Glomerular endothelial cell (primary cell): ENCODE measurements around the gene SDS. TPM values are rescaled to one million over a fixed set of nuclear protein-coding genes. Genes with fewer than 3 reads are reported as not detected.

ENCODE experiments used
- DNase-seq: peaks from one replicate; pipeline ENCODE4 v3.0.0-alpha.2; 2011; ENCODE audit warnings: low read depth, low spot score; ENCODE audit errors: extremely low read depth
- total RNA-seq: library from RNA; depleted of rRNA; stranded (reverse); fragments of >200 nt; gene quantifications from 2 replicates; pipeline ENCODE4 v1.2.3, GENCODE V29; 2015

Gene SDS
- total RNA-seq, 1 donor from 2014 or later, result not detected

DNA sequence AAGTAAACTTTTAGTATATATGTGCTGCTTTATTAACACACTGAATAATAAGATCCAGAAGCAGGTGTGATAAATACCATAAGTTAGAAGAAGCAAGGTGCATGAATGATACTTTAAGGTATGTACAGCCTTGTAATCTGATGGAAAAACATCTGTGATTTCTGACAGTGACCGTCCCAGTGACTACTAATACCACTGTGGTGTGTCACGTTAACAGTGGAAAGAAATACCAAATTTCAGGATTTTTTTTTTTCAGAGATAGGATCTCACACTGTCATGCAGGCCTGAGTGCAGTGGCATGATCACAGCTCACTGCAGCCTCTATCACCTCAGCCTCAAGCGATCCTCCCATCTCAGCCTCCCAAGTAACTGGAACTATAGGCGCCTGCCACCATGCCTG is 21.5 kb downstream of the SDS start:
- DNase-seq, result no peak

DNA sequence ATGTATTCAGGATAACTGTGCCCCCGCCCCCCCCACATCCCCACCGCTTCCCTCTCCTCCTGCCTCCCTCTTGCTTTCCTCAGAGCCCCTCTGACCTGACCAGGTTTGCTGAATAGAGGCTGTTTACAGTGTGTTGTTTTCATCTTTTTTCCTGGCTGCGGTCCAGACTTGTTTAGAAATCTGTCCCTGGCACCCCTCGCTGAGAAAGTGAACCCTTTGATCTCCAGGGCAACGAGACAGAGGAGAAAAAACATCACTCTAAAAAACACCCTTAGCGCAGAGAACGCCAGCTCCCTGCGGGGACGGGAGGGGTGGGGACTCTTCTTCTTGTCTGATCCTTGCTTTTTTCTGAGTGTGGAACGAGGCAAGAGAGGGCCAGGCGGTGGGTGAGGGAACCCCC is 22.5 kb downstream of the SDS start:
- no peak for DNase-seq

DNA sequence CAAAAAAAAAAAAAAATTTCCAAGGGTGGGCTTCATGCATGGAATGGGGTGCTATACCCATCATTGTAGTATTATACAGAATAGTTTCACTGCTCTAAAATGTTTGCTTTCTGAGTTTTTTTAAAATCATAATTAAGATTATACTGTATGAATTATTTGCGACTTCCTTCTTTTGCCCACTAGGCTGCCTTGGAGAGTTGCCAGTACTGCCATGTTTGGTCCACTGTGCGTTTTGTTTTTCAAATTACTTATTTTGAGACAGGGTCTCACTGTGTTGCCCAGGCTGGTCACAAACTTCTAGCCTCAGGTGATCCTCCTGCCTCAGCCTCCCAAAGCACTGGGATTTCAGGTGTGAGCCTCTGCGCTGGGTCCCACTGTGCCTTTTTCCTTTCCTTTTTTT is 25.4 kb downstream of the SDS start:
- DNase-seq, result no peak

DNA sequence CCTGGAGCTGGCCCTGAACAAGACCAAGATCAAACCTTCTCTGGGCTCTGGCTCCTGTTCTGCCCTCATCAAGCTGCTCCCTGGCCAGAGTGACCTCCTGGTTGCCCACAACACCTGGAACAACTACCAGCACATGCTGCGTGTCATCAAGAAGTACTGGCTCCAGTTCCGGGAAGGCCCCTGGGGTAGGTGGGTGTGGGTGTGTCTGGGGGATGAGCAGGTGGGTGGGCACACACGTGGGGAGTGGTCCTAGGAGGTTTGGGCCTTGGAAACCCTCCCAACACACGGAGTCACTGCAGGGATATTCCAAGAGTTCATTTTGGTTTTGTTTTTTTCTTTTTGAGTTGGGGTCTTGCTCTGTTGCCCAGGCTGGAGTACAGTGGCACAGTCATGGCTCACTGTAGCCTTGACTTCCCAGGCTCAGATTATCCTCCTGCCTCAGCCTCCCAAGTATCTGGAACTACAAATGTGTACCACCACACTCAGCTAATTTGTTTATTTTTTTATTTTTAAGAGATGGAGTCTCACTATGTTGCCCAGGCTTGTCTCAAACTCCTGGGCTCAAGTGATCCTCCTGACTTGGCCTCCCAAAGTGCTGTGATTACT is 28.8 kb downstream of the SDS start:
- DNase-seq, result no peak

DNA sequence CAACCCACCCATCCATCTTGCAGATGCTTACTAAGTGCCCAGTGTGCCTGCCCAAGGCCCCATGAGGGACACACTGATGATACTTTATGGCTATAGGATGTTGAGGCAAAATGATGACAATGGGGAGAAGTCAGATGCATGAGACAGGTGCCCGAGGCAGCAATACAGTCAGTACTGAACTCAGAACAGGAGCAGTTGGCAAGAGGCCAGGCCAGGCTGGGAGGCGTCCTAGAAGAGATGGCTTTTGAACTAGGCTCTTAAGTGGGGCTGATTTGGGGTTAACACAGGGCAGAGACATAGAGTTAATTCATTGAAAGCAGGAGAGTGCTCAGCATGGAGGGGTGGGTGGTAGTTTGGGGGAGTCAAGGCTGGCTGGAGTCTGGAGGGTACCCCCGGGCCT is 29.7 kb downstream of the SDS start:
- DNase-seq, result no peak

DNA sequence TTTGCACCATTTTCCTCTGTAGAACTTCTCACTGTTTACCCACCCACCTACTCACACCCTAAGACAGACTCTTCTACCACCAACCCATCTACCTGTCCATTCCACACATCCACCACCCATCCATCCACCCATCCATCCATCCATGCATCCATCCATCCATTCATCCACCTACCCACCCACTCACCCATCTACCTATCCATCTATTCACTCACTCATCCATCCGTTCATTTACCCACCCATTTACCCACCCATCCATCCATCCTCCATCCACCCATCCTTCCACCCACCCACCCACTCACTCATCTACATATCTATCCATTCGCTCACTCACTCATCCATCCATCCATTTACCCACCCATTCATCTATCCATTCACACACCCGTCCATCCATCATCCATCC is 30.2 kb downstream of the SDS start:
- no peak for DNase-seq

DNA sequence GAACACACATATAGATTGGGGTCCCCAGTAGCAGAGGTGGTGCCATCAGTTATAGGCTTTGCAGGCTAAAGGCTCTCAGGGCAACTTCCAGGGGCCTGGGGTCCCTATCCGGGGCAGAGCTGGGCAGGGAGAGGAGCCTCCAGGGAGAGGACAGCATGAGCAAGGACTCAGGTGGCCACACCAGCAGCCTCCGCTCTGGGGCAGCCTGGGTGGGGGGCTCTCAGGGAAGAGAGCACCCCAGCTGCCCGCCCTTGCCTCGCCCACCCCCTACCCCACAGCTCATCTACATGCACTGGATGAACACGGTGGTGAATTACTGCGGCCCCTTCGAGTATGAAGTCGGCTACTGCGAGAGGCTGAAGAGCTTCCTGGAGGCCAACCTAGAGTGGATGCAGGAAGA is 31.3 kb downstream of the SDS start:
- no peak for DNase-seq

DNA sequence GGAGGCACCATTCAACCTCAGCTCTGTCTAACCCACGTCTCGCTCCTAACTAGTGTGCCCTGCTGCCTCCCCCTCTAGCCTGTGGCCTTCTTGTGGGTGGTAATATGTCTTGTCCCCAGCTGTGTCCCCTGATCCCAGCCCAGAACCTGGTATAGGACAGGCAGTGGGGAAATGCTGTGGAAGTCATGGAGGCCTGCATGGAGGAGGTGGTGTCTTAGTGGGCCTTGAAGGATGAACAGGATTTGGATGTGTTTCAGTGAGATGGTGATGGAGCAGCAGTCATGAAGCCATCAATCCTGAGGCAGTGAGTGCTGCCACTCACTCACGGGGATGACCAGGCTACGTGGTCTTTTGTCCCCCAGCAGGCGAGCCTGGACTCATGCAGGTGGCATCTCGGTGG is 31.9 kb downstream of the SDS start:
- no peak for DNase-seq

DNA sequence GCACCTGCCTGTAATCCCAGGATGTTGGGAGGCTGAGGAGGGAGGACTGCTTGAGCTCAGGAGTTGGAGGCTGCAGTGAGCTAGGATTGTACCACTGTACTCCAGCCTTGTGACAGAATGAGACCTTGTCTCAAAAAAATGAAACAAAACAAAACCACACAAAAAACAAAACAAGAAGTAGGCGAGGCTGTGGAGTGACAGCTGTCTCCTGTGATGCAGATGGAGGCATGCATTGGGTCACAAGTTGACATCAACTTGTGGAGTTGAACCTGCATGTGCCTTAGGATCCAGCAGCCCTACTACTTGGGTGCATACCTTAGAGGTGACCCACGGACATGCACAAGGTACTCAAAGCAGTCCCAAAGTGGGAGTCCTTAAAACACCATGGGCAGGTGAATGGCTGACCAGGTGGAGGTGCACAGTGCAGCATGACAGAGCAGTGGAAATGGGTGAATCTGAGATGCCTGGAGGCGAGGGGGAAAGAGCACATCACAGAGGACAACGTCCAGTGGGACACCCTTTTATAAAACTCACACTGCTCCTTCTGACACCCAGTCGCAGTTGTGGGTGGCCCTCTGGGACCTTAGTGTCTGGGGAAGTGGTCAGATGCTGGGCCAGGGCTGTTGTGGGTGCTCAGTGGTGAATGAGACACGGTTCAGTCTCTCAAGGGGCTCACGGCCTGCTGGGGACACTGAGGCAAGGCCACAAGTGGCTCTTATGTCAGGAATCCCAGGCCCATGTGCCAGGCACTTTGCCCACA is 32.6 kb downstream of the SDS start:
- no peak for DNase-seq

DNA sequence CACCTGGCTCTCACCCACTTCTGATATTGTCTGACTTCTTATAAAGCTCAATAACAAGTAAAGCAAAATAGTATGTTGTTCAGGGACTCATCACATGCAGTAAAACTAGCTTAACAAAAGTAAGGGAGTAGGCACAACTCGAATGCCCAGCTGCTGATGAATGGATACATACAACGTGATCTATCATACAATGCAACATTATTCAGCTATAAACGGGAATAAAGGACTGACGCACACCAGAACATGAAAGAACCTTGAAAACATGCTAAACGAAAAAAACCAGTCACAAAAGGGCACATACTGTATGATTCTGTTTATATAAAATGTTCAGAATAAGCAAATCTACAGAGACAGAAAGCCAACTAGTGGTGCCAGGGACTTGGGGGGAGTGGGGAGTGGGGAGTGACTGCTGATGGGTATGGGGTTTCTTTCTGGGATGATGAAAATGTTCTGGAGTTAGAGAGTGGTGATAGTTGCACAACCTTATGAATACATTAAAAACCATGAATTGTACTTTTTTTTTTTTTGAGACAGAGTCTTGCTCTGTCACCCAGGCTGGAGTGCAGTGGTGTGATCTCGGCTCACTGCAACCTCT is 34.2 kb downstream of the SDS start:
- no peak for DNase-seq

DNA sequence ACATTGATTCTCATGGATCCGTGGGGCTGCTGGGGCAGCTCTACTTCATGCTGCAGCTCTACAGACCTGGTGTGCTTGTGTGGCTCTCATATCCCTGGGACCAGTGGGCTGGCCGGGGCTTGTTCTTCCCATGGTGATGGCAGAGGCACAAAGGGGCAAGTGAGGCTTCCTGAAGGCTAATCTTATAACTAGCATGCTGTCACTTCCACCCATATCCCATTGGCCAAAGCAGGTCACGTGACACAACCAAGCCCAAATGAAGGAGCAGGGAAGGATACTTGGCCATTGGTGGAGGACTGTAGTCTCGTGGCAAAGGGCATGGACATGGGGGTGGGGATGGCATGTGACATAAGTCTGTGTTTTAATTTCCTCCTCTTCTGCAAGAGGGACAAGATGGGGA is 35.4 kb downstream of the SDS start:
- DNase-seq, result no peak

DNA sequence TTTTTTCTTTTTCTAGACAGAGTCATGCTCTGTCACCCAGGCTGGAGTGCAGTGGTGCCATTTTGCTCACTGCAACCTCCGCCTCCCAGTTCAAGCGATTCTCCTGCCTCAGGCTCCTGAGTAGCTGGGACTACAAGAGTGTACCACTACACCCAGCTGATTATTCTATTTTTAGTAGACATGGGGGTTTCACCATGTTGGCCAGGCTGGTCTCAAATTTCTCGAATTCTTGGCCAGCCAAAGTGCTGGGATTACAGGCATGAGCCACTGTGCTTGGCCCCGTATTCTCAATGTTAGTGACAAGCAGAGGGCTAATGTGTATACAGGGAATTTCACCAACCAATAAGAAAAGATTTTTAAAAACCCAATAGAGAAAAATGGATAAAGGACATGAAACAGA is 36.9 kb downstream of the SDS start:
- DNase-seq, result no peak

DNA sequence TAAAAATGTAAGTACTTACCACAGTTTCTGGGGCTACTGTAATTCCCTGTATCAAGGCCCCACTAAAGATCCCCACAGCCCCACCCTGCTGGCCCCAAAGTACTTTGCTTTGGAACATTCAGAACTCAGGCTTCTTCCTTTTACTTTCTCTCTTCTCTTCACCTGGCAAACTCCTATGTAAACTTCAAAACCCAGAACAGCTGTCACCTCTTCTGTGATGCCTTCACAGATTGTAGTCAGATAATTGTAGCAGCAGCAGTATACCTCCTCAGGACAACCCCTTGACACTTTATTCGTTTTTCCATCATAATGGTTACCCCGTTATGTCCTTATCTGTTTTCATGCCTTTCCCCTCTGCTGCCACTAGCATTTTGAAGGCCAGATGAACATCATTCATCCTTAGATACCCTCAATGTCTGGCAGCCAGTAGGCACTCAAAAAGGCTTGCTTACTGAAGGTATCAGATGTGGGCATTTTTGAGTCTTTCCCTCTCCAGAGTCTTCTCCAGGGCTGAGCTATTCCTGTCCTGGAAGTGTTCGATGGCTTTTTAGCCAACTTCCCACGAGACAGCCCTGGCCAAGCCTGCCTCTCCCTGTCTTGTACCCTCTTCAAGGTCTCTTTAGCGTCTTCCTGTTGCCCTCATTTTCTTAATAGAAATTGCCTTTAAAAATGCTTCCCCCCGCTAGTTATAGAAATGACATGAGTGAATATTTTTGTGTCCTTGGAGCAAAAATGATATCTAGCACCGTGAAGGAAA is 37.9 kb downstream of the SDS start:
- DNase-seq, result no peak

DNA sequence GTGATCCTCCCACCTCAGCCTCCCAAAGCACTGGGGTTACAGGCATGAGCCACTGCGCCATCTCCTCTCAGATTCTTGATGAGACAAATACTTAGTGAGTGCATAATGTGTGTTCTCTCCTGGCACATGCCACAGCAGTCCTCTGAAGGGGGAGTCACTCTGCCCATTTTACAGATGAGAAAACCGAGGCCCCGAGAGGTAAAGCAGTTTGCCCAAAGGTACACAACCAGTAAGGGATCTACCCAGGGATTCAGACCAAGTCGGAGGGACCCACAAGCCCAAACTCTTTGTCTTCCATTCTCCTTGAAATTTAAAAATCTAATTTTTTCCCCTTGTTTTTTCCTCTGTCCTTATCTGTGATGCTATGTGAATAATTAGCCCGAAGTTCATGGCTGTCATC is 39.0 kb downstream of the SDS start:
- DNase-seq, result no peak

DNA sequence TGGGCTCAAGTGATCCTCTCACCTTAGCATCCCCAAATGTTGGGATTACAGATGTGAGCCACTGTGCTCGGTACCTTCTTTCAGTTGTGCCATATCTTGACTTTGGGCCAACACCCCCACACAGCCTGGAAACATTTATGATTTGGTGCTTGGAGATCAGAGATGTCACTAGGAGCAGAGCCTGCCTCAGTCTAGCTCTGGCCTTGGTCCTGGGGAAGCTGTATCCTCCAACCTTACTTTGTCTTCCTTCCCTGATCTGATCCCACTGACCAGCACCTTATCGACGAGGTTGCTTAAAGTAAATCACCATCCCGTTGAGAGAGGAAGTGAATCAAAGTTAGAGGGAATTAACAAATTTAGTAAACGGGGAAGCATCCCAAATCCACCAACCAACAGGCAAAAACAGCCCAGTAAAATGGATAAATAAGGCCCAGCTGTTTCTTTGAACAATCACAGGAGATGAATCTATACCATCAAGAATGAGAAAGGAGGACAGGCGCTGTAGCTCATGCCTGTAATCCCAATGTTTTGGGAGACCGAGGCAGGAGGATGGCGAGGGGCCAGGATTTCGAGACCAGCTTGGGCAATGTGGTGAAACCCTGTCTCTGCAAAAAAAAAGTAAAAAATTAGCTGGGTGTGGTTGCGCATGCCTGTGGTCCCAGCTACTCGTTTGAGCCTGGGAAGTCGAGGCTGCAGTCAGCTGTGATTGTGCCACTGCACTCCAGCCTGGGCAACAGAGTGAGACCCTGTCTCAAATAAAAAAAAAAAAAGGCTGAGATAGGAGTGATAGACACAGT is 41.9 kb downstream of the SDS start:
- no peak for DNase-seq

DNA sequence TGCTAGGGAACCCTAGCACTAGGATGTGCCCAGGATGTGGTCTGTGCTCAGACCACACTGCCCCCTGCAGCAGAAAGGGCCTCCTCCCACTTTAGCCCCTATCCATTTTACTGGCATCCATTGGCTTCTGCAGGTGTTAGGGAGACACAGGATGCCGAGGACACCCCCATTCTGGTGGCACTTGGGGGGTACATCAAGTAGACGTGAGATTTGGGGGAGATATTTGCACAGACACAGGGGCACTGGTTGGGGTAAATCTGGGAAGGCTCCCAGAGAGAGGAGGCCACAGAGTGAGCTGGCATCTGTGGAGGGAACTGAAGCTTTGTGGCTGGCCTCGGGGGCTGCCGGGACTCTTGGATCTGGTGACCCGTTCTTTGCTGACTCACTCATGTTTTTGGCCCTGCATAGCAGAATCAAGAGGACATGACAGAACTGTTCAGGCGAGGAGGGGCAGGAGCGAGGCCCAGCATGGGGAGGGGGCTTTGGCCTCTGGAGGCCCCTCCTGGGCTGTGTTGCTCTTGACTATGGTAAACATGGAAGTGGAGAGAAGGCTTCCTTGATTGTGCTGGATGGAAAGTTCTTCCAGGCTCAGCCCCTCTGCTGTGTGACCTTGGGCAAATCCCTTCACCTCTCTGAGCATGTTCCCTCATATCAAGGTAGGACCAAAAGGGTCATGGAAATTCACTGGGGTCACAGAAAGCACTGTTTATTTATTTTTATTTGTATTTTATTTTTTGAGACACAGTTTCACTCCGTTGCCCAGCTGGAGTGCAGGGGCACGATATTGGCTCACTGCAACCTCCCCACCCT is 43.5 kb downstream of the SDS start:
- DNase-seq, result no peak

DNA sequence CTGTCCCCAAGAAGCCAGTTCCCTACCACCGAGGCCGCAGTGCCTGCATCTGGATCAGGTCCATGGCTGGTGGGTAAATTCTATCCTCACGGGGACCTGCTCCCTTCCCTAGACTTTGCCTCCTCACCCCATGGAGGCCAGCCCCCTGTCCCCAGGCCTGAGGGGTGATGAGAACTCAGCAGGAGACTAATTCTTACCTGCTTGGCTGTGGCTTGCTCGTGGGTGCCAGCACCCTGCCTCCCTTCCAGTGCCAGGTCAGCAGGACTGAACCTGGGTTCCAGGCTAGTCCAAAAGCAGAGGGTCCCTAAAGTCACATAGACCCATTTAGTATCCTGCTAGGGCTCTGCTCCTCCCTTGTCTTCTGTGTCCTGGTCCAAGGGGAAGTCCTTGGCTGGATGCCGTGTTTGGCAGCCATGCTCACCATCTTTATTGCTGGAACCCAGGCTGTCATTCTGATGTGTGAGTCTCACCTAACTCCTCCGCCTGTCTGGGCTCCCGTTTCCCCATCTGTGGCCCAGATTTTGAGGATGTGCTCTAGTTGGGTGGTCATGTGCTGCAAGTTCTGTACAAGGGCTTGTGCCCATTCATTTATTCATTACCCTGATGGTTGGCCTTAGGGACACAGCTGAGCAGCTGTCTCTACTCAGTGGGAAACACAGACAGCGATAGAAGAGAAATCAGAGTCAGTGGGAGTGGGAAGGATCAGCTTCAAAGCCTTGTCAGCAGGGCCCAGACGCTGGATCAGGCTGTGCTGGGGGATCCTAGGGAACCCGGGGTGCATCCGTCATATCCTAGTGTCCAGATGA is 44.4 kb downstream of the SDS start:
- DNase-seq, result no peak

DNA sequence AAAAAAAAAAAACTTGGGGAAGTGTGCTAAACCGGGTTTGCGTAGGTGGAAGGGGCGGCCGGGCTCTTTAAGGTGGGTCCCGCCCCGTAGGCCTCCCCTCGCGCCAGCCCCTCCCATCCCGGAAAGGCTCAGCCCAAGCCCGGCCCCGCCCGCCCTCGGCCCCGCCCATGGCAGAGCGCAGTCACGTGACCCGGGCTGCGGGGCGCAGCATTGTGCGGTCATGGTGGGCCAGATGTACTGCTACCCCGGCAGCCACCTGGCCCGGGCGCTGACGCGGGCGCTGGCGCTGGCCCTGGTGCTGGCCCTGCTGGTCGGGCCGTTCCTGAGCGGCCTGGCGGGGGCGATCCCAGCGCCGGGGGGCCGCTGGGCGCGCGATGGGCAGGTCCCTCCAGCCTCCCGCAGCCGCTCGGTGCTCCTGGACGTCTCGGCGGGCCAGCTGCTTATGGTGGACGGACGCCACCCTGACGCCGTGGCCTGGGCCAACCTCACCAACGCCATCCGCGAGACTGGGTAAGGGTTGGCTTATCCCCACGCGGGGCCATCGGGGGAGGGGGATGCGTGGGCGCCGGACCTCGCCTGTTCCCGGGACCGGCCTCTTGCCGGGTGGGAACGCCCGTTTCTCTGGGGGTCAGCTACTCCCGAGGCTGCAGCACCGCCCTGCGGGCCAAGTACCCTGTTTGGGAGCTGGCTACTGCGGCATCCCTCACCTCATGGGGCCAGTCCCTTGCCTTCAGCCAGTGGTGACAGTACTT is 45.1 kb downstream of the SDS start, which contains the start of gene PLBD2:
PLBD2 (plus strand) TSS at position 207 of the 752 bp plus-strand sequence; CDS start at position 221, 14 bp downstream.
- DNase-seq, result peak; percentile 20
